Keratinocyte (primary cell): Measurements from ENCODE around the gene IRX3. TPM values are rescaled to one million over a fixed set of nuclear protein-coding genes. Genes with fewer than 3 reads are reported as not detected.

Experiments
- DNase-seq: peaks from one replicate; pipeline ENCODE4 v3.0.0-alpha.2; 2011; ENCODE audit warnings: low read depth, missing footprints, low spot score
- FAIRE-seq: peaks from 2 replicates; lab custom pipeline; 2011; peaks lifted over from hg19 to GRCh38; lab: Jason Lieb, UNC
- H2AFZ ChIP-seq: 2 replicates; pipeline ENCODE4 v1.6.0; 2012; ENCODE audit warnings: low read length, control low read depth, inconsistent platforms; ENCODE audit not compliant: control insufficient read depth
- H3K27ac ChIP-seq: 2 replicates; pipeline ENCODE4 v1.5.1; 2011; ENCODE audit warnings: low read length; ENCODE audit not compliant: control insufficient read depth, insufficient read depth
- H3K27me3 ChIP-seq: 3 replicates; pipeline ENCODE4 v1.6.0; 2011; ENCODE audit warnings: low read length; ENCODE audit not compliant: control insufficient read depth, insufficient read depth; ENCODE audit errors: extremely low read depth
- H3K36me3 ChIP-seq, 2 experiments: 2 replicates in 1 of 2; 3 replicates in 1 of 2; pipeline ENCODE4 v1.5.1; 2011; ENCODE audit warnings: low read length in 2 of 2, mild to moderate bottlenecking in 1 of 2; ENCODE audit not compliant: control insufficient read depth in 2 of 2, insufficient read depth in 2 of 2; ENCODE audit errors: extremely low read depth in 1 of 2
- H3K4me1 ChIP-seq: 3 replicates; pipeline ENCODE4 v1.5.1; 2011; ENCODE audit warnings: low read length; ENCODE audit not compliant: control insufficient read depth, insufficient read depth; ENCODE audit errors: extremely low read depth
- H3K4me2 ChIP-seq: 3 replicates; pipeline ENCODE4 v1.6.0; 2011; ENCODE audit warnings: low read depth, low read length; ENCODE audit not compliant: control insufficient read depth, insufficient read depth; ENCODE audit errors: extremely low read depth
- H3K4me3 ChIP-seq, 3 experiments: fragments of 200-600 bp in 1 of 3; sonication (generic) in 1 of 3; 2 replicates in 2 of 3; 3 replicates in 1 of 3; pipeline ENCODE4 v1.5.1; 2011 to 2016; ENCODE audit warnings: low read length in 3 of 3, mild to moderate bottlenecking in 3 of 3, control low read depth in 2 of 3, inconsistent platforms in 1 of 3, low read depth in 1 of 3, mixed read lengths in 1 of 3, mixed run types in 1 of 3, moderate library complexity in 1 of 3; ENCODE audit not compliant: control insufficient read depth in 2 of 3, insufficient read depth in 2 of 3; ENCODE audit errors: extremely low read depth in 1 of 3
- H3K79me2 ChIP-seq: 2 replicates; pipeline ENCODE4 v1.6.0; 2012; ENCODE audit warnings: low read length; ENCODE audit not compliant: control insufficient read depth, insufficient read depth
- H3K9ac ChIP-seq: 3 replicates; pipeline ENCODE4 v1.6.0; 2011; ENCODE audit warnings: low read length; ENCODE audit not compliant: control insufficient read depth, insufficient read depth; ENCODE audit errors: extremely low read depth
- H3K9me1 ChIP-seq: 3 replicates; pipeline ENCODE4 v1.6.0; 2011; ENCODE audit warnings: low read length; ENCODE audit not compliant: control insufficient read depth, insufficient read depth; ENCODE audit errors: extremely low read depth
- H3K9me3 ChIP-seq: 2 replicates; pipeline ENCODE4 v1.5.1; 2012; ENCODE audit warnings: low read depth, low read length; ENCODE audit not compliant: control insufficient read depth
- H4K20me1 ChIP-seq: 3 replicates; pipeline ENCODE4 v1.6.0; 2011; ENCODE audit warnings: low read length; ENCODE audit not compliant: control insufficient read depth, insufficient read depth; ENCODE audit errors: extremely low read depth
- EZH2 ChIP-seq: IDR thresholded peaks from one replicate; pipeline ENCODE4 v1.6.1; 2012; ENCODE audit warnings: inconsistent platforms, mild to moderate bottlenecking, low read length, moderate library complexity
- dilution Hi-C: fragments of 300-500 bp; cut with MboI; formaldehyde crosslinking; loops from one replicate; pipeline ENCODE4 v1.7.0; 2020; ENCODE audit warnings: low sequenced_read_pairs; ENCODE audit not compliant: extremely low pct_ligation_motif_present
- polyA plus RNA-seq, 5 experiments: library from polyadenylated mRNA; depleted of rRNA in 3 of 5; stranded (reverse) in 3 of 5; stranded (forward) in 1 of 5; unstranded in 1 of 5; fragments of >200 nt; gene quantifications; 1 replicate in 1 of 5; 2 replicates in 3 of 5; 3 replicates in 1 of 5; pipeline versions ENCODE4 v1.2.1 to v1.2.3, GENCODE V29; 2011 to 2012; ENCODE audit warnings: missing spikeins in 2 of 5, low read depth in 1 of 5, low replicate concordance in 1 of 5
- TF ChIP-seq, protein P1 (sequence below), 3 experiments: IDR thresholded peaks in 1 of 3; conservative IDR thresholded peaks in 1 of 3; optimal IDR thresholded peaks in 1 of 3; 2 replicates in 2 of 3; 3 replicates in 1 of 3; pipeline versions ENCODE3 to v1.5.1; 2011; ENCODE audit warnings: low read length in 3 of 3, mild to moderate bottlenecking in 3 of 3, moderate library complexity in 2 of 3, control low read depth in 1 of 3, inconsistent platforms in 1 of 3; ENCODE audit not compliant: insufficient read depth in 2 of 3; ENCODE audit errors: extremely low read depth in 1 of 3

Gene IRX3
- polyA plus RNA-seq, 1 donor (not counting 4 experiments of a cell fraction or from before 2014, with no cell fraction given): 3.3 TPM

DNA sequence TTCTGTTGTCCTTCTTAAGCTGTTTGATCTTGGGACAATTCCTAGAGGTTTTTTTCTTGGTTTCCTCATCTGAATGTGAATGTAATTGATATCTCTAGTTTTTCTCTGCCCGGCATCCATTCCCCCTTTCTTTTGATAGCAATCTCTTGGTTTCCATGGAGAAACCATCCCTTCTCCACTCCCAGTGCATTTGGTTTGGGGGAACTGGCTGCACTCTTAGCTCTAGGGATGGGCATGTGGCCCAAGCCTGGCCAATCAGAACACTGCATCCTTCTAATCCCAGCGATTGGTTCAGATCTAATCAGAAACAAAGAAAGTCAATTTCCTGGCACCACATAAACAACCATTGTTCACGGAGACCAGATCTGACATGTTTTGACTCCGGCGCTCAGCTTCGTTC lies 45.1 kb downstream of the IRX3 start:
- no peak for DNase-seq

DNA sequence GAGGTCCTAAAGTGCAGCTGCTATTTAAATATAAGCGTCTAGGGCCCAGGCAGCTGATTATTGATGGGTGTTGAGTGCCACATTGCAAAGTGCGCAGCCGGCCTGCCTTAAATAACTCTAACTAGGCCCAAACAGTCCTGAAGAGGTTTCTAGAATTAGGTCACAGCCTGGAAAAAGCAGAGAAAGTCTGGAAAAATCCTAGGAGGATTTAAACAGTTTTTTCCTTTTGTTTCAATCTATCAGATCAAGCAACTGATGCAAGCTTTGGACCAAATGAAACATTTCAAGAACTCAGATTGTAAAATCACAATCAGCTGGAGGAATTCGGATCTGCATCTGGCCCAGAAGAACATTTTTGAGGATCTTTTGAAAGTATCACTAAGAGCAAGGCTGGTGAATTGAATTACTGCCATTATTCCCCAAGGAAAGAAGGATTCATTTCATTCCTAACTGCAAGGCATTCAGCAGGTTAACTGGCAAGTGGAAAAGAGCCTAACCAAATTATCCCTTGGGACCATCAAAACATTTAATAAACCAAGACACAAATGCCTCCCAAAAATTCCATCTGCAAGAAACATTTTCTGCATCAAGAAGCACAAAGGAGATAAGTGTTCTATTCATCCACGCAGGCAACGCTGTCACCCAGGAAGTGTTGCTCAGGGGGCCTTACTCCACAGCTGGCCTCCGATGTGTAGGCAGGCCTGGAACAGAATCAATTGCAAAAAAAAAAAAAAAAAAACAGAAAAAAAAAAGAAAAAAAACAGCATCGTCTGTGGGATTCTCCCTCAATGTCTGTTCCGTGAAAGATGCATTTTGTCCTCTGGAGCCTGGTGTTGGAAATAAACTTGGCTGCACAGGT lies 46.1 kb downstream of the IRX3 start:
- Histone ChIP-seq H2AFZ (no peak overlapping the region), H3K9me1 (no peaks in the 10 kb centered on the region), H3K27ac (no peak overlapping the region), H3K4me1 (no peaks in the 10 kb centered on the region), H4K20me1 (no peaks in the 10 kb centered on the region), H3K79me2 (no peaks in the 10 kb centered on the region), H3K27me3 (peaks cover 6% of the 10 kb centered on the region), H3K36me3 (no peaks in the 10 kb centered on the region), H3K9ac (no peak overlapping the region), H3K4me2 (no peak overlapping the region), H3K4me3 (no peak overlapping the region), H3K9me3 (no peaks in the 10 kb centered on the region)
- no peak for DNase-seq
- TF ChIP-seq, protein P1, sequence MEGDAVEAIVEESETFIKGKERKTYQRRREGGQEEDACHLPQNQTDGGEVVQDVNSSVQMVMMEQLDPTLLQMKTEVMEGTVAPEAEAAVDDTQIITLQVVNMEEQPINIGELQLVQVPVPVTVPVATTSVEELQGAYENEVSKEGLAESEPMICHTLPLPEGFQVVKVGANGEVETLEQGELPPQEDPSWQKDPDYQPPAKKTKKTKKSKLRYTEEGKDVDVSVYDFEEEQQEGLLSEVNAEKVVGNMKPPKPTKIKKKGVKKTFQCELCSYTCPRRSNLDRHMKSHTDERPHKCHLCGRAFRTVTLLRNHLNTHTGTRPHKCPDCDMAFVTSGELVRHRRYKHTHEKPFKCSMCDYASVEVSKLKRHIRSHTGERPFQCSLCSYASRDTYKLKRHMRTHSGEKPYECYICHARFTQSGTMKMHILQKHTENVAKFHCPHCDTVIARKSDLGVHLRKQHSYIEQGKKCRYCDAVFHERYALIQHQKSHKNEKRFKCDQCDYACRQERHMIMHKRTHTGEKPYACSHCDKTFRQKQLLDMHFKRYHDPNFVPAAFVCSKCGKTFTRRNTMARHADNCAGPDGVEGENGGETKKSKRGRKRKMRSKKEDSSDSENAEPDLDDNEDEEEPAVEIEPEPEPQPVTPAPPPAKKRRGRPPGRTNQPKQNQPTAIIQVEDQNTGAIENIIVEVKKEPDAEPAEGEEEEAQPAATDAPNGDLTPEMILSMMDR (optimal IDR thresholded peaks at IDR 0.05 in 1 of 3, IDR thresholded peaks at IDR 0.05 in 1 of 3, conservative IDR thresholded peaks at IDR 0.05 in 1 of 3; ENCODE audit: extremely low read depth in 1 of 3, insufficient read depth in 2 of 3, low read length in 3 of 3): no peak
- no peak for TF ChIP-seq EZH2
- dilution Hi-C loops: no loop called here
- FAIRE-seq: no peak

More for the DNA sequence above, 45.1 kb downstream of the IRX3 start:
- Histone ChIP-seq H4K20me1 (no peaks in the 10 kb centered on the region), H3K9me3 (no peaks in the 10 kb centered on the region), H3K79me2 (no peaks in the 10 kb centered on the region), H3K9ac (no peak overlapping the region), H3K36me3 (no peaks in the 10 kb centered on the region), H3K4me2 (no peak overlapping the region), H3K27ac (no peak overlapping the region), H2AFZ (no peak overlapping the region), H3K4me3 (no peak overlapping the region), H3K4me1 (no peaks in the 10 kb centered on the region), H3K27me3 (peaks cover 6% of the 10 kb centered on the region), H3K9me1 (no peaks in the 10 kb centered on the region)
- no peak for TF ChIP-seq EZH2
- dilution Hi-C loops: no loop called here
- FAIRE-seq: no peak
